A204.1 (cell line): ENCODE data around the gene SBDS.
"Not testable (repeated sequence)": the region's sequence is repeated elsewhere in the genome, so short reads cannot be mapped to it uniquely, and the experiment has no call there.

Experiments used
- FAIRE-seq: peaks from 2 replicates; lab custom pipeline; 2012; peaks lifted over from hg19 to GRCh38; lab: Jason Lieb, UNC

SBDS gene

GRCh38 chr7:66994691-66995049 lies 716 bp downstream of the SBDS start:
- FAIRE-seq = not testable (repeated sequence)

DNA sequence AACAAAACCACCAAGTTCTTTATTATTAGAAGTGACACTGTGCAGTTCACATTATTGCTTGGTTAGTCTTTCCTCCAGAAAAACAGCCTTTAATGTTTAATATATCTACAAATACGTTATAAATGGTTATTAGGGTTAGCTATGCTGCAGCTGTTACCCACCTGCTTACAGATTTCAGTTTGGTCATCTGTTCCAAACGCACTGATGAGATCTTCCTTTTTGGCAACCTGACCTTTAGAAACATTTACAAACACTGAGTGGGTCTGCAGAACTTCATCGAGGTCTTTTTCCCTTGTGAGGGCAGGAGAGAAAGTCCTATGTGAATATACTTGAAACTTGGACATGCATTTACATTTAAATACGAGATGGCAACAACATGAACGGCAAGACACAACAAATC lies 1.3 kb downstream of the SBDS start:
- not testable (repeated sequence) for FAIRE-seq

DNA sequence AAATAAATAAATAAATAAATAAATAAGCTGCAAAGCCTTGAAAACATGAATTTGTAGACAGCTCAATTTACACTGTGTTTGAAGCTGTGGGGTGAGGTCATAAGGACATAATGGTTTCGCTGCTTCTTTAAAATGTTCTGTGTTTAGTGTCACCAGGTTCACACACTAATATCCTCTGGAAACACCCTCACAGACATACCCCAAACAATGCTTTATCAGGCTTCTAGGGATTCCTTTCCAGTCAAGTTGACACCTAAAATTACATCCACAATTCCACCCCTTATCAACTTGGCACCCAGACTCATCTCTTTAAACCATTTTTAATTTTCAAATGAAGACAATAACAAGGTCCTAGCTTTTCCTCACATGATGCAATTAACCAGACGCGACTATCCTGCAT lies 5.8 kb downstream of the SBDS start:
- not testable (repeated sequence) for FAIRE-seq

GRCh38 chr7:66980336-66980735 lies 15.1 kb downstream of the SBDS start:
- not testable (repeated sequence) for FAIRE-seq

- FAIRE-seq = not testable (repeated sequence)
These were observed 16.4 kb downstream of the SBDS start for GRCh38 chr7:66979013-66979412.

- FAIRE-seq = not testable (repeated sequence)
These were observed 17.1 kb downstream of the SBDS start for GRCh38 chr7:66978312-66978711.

DNA sequence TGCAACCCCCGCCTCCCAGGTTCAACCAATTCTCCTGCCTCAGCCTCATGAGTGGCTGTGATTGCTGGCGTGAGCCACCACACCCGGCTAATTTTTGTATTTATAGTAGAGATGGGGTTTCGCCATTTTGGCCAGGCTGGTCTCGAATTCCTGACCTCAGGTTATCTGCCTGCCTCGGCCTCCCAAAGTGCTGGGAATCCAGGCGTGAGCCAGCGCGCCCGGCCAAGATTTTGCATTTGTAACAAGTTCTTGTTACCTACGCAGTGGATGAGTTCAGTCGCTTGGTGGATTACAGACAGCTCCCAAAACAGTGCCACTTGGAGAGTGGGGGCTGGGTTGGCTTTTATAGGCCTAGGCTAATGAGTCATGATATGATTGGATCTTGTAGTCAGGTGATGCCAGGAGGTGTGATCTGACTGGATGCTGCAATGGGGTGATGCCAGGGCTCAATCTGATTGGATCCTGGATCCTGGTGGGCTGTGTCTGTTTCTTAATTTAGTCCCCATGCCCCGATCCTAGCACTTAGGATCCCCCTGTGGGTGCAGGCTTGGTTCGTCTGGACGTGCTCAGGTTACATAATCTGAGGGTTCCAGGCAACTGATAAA lies 20.3 kb downstream of the SBDS start:
- FAIRE-seq = no peak

- no peak for FAIRE-seq
These were observed 25.1 kb downstream of the SBDS start for GRCh38 chr7:66970310-66970709.

- FAIRE-seq = not testable (repeated sequence)
These were observed 26.4 kb downstream of the SBDS start for GRCh38 chr7:66969001-66969400.

GRCh38 chr7:66967029-66967428 lies 28.4 kb downstream of the SBDS start:
- no peak for FAIRE-seq

GRCh38 chr7:66964411-66964810 lies 31.0 kb downstream of the SBDS start:
- FAIRE-seq = no peak

- no peak for FAIRE-seq
These were observed 34.3 kb downstream of the SBDS start for GRCh38 chr7:66961096-66961495.

GRCh38 chr7:66960192-66960591 lies 35.2 kb downstream of the SBDS start:
- no peak for FAIRE-seq

GRCh38 chr7:66958538-66959350 lies 36.6 kb downstream of the SBDS start:
- FAIRE-seq = no peak

DNA sequence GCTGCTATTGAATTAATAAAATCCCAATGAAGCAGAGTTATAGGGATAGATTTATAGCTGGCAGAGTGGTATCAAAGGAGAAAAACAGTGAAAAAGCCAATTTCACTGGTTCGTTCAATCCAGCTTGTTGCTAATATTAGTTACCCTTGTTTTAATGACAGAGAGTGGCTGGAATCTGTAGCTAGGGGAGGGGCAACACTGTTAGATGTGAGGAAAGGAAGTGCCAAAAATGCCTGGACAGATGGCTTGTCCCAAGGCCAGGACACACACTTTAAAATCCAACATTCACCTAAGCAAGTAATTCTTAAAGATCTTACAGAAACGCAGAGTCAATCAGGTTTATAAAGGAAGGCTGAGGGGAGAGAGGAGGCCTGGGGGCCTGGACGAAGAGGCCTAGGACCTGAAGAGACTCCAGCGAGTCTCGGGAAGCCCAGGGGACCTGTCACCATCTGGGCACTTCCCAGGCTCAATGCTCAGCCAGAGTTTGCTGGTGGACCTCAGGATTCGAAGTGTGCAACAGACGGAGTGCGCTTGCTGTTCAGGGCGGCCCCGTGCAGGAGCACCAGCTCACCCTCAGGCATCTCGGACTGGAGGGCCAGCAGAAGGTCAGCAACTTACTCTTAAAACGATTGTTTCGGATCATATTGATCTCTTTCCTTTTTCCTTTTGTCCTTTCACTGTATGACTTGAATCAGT lies 37.6 kb downstream of the SBDS start:
- FAIRE-seq = no peak

DNA sequence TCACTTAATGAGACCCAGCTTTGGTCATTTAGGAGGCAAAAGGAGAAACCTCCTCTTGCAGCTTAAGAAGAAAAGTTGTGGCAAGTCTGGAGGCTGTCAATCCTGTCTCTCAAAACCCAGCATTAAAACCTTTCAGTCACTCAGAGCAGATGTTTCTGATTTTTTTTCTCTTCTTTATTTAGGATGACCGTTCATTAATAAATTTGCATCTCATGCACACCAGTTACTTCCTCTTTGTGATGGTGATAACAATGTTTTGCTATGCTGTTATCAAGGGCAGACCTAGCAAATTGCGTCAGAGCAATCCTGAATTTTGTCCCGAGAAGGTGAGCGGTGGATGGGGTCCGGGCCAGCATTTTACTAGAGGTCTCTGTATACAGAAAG lies 42.4 kb downstream of the SBDS start:
- no peak for FAIRE-seq

GRCh38 chr7:66952343-66953043 lies 42.9 kb downstream of the SBDS start:
- FAIRE-seq = no peak

- no peak for FAIRE-seq
These were observed 44.6 kb downstream of the SBDS start for GRCh38 chr7:66950763-66951162.

DNA sequence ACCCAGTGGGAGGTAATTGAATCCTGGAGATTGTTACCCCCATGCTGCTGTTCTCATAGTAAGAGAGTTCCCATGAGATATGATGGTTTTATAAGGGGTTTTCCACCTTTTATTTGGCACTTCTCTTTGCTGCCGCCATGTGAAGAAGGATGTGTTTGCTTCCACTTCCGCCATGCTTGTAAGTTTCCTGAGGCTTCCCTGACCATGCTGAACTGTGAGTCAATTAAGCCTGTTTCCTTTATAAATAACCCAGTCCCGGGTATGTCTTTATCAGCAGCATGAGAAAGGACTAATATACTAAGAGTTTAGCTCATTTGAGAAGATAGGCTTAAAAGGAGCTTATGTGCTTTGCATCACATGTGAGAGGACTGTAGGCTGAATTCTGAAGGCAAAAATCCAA lies 45.1 kb downstream of the SBDS start:
- FAIRE-seq = no peak

- FAIRE-seq = no peak
These were observed 46.8 kb downstream of the SBDS start for GRCh38 chr7:66948480-66949109.

DNA sequence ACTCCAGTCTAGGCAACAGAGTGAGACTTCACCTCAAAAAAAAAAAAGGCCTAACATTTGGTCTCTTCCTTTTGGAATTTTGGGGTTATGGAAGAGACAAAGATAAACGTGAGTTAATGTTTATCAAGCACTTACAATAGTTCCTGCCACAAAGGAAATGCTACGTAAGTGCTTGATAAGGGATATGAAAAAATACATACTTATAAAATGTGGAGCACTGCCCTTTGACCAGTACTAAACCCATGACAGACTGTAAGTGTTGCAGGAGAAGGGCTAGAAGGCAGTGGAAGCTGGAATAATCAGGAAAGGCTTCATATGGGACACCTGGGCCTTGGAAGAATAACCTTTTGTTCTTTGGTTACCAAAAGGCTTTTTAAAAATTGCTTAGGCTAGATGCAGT lies 48.8 kb downstream of the SBDS start:
- no peak for FAIRE-seq

DNA sequence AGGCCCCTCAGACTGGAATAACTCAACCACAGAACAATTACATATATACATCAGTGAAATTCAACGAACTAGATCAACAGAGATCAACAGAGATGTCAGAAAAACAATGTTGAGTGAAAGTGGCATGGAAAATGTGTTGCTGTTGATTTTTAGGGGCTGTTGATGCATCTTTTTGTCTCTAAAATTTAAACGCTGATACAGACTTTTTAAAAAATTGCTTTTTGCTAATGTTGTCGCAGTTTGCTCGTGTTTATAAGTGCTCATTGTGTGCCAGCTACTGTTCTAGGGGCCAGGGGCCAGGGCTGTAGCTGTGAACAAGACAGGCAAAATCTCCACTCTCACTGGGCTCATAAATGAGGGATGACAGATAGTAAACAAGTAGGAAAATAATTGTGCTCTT lies 56.1 kb downstream of the SBDS start:
- no peak for FAIRE-seq
